Cortex of kidney (tissue), 1 donor: ENCODE results near the gene MYH7.
"Not testable (repeated sequence)": the region's sequence is repeated elsewhere in the genome, so short reads cannot be mapped to it uniquely, and the experiment has no call there.

Source experiments
- DNase-seq: peaks from one replicate; lab custom pipeline; 2025; lab: John Stamatoyannopoulos, UW

Gene MYH7

GRCh38 chr14:23430016-23430722 lies 5.3 kb downstream of the MYH7 start:
- DNase-seq = no peak

GRCh38 chr14:23428686-23429495 lies 6.6 kb downstream of the MYH7 start:
- DNase-seq = no peak

DNA sequence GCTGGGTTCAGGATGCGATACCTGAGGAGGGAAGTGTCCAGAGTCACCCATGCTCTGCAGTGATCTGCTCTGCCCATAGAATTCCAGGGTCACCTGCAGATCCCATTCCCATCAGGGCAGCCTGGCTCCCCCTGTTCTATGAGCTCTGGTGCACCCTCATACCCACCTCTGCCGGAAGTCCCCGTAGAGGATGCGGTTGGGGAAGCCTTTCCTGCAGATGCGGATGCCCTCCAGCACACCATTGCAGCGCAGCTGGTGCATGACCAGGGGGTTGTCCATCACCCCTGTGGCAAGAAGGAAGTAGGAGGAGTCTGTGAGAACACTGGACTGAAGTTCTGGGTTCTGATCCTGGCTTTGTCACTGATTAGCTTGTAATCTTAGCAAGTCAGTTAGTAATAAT lies 9.7 kb downstream of the MYH7 start:
- not testable (repeated sequence) for DNase-seq

DNA sequence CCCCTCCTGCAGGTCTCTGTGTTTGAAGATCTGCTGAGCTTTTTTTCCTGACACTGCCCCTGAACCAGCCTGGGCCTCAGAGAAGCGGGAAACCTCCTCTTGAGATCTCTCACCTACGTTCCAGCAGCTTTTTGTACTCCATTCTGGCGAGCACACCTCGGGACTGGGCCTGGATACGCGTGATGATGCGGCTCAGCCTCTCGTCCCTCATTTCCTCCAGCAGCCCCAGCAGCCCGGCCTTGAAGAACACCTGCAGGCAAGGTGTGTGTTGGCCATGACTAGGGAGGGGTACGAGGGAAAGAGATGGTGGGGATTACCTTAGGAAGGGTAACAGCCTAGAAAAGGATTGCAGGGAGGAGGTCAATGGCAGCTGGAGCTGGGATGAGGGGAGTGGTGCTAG lies 10.3 kb downstream of the MYH7 start:
- DNase-seq = no peak

- DNase-seq = no peak
These were observed 11.8 kb downstream of the MYH7 start for GRCh38 chr14:23423657-23424056.

DNA sequence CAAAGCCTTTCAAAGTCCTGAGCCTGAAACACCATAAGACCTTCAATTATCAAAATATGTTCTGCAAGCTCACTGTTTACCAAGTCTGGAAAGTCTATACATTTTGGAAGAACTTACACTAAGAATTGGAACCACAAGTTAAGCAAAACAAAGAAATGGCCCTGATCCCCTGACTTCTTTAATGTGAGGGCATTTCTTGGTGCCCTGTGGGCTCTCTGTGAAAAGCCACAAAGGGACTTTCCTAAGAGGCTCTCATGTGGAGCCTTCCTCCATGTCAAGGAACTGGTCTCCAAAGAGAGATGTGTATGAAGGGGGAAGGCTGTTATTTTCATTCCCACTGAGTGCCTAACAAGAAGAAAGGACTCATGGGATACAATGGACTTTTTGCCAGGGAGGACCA lies 13.9 kb downstream of the MYH7 start:
- no peak for DNase-seq

- not testable (repeated sequence) for DNase-seq
These were observed 15.8 kb downstream of the MYH7 start for GRCh38 chr14:23419646-23420045.

DNA sequence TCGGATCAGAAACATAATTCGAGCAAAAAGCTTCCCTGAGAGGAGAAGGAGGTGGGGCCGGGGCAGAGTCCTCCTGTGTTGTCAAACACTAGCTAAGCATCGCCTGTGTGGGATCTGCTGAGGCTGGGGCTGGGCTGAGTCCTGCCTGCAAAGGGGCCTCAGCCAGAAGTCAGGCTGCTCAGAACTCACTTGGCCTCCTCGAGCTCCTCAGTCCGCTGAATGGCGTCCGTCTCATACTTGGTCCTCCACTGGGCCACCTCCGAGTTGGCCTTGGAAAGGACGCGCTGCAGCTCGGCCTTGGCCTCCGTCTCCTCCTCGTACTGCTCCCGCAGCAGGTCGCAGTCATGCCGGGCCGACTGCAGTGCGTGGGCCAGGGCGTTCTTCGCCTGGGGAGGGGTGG lies 17.4 kb downstream of the MYH7 start:
- DNase-seq = no peak

DNA sequence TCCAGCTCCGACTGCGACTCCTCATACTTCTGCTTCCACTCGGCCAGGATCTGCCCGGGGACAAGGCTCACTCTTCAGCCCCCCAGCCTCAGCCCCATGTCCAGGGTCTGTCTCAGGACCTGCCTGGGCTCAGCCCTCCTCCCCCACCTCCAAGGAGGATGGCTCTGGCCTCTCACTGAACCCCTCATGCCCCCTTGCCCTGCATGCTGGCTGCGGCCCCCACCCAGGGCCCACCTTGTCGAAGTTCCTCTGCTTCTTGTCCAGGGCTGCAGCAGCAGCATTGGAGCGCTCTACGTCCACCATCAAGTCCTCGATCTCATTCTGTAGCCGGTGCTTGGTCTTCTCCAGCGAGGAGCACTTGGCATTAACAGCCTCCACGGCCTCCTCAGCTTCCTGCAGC lies 18.2 kb downstream of the MYH7 start:
- not testable (repeated sequence) for DNase-seq

- no peak for DNase-seq
These were observed 18.7 kb downstream of the MYH7 start for GRCh38 chr14:23416801-23417200.

DNA sequence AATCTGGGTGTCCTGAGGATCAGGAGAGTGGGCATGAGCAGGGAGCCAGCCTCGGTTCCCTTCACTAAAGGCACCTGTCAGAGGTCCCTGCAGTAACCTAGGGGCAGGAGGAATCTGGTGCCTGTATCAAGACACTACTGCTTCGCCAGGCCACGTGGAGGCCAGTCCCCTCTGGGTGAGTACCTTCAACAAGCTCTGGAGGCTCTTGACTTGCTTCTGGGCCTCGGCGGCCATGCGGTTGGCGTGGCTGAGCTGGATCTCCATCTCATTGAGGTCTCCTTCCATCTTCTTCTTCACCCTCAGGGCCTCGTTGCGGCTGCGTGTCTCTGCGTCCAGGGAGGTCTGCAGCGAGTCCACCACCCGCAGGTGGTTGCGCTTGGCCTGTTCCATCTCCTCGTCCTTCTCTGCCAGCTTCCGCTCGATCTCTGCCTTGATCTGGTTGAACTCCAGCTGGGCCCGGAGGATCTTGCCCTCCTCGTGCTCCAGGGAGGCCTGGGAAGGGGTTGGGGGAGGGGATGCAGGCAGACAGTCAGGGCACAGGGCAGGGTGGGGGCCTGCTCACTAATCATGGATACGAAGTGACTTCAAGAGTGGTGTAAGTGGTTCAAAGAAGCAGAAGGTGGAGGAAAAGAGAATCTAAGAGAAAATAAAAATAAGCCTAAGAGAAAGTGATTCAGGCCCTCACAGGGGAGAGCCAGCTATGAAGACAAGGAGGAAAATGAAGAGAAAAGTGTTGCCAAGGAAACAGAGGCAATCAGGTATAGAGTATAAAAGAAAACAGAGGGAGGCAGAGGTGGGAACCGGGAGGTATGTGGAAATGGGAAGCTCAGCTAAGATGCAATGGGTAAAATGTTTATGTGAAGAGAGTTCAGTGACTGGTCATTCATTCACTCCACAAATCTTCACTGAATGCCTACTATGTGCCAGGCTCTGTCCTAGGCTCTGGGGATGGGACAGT lies 19.4 kb downstream of the MYH7 start:
- no peak for DNase-seq

GRCh38 chr14:23414906-23415820 lies 20.3 kb downstream of the MYH7 start:
- DNase-seq = no peak

DNA sequence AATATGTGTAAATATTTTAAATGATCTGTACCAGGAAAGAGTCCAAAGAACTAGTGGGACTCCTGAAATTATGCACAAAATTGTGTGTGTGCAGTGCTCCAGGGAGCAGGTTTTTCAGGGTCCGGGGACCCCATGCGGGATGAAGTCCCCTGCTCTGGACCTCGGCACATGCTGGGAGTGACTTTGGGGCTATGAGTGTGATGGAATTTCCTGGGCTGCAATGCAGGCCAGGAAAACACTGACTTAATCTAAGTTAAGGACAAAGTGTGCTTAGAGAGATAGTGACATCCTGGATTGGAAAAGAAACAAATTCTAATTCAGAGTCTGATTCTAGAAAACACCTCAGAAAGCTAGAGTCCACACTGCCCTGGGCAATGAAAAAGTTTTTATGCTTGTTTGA lies 21.2 kb downstream of the MYH7 start:
- DNase-seq = no peak

DNA sequence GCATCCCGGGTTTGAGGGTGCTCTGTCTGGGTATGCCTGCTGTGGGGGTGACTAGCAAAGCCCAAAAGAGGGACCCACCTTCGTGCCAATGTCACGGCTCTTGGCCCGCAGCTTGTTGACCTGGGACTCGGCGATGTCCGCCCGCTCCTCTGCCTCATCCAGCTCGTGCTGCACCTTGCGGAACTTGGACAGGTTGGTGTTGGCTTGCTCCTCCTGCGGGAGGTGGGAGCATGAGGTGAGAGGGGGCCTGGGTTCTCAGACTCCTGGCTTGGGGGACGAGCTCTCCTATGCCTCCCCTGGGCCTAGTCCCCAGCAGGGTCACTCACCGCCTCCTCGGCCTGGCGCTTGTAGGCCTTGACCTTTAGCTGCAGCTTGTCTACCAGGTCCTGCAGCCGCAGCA lies 21.8 kb downstream of the MYH7 start:
- DNase-seq = no peak

- DNase-seq = no peak
These were observed 23.6 kb downstream of the MYH7 start for GRCh38 chr14:23411563-23412525.

DNA sequence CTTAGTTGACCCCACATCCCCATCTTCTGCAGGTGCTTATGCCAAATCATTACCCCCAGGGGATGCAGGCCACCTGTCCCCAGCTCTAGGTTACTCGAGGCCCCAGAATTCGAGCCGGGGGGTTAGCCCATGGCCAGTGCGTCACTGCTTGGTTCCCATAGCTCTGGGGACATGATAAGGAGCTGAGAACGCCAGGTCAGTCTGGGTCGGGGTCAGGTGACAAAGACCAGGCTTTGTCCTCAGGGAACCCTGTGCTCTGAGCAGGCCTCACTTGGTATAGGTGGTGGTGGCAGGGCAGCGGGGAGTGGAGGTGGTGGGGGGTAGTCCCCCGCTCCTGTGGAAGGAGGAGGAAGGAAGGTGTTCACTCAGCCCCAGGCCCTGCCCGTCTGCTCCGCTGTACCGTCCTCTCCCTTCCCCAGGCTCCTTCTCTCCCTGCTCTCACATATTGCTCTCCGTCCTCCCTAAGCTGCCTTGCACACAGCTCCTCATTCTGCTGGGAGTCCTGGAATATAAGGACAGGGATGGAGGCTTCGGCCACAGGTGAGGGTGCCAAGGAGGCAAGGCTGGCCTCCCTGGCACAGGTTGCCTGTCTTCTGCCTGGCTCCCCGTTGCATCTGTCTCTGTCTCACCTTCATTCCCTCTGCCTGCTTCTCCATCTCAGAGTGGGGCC lies 25.4 kb downstream of the MYH7 start:
- no peak for DNase-seq

- no peak for DNase-seq
These were observed 26.0 kb downstream of the MYH7 start for GRCh38 chr14:23409475-23409874.

GRCh38 chr14:23408307-23408630 lies 27.2 kb downstream of the MYH7 start:
- DNase-seq = no peak

DNA sequence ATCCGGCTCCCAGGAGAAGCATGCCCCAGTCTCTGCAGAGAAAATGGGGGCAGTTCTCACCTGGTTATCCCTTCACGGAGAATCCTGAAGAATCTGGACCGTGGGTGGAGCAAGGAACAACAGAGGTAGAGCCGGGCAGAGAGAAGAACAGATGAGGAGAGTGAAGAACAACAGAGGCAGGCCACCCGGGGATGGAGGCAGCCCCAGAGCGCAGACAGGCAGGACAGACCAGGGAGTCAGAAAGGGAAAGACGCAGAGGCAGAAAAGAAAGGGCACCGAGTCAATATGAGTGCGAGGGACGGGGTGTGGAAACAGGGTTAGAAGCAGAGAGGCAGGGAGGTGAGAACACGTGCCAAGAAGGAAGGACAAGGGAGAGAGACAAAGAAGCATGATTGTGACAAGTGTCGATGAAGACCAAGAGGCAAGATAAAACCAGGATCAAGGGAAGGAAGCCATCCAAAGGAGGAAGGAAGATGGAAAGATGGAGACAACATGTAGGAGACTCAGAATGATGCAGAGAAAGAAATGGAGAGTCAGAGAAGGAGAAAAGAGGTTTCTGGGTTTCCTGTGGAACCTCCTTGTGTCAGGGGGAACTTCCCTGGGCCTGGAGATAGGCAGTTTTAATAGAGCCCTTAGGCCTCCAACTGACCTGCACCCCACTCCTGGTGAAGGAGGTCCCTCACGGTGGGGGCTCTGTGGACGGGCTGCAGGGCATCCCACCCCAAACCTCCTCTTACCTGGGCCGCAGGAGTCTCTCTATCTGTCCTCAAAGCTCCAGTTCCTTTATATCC lies 27.7 kb downstream of the MYH7 start, which contains the start of gene MYH6:
Gene MYH6 (minus strand): TSS at position 758 of the 791 bp plus-strand sequence. CDS start 1,050 bp downstream, outside the sequence.
- no peak for DNase-seq
